Epithelial cell of esophagus (primary cell): Measurements from ENCODE around the gene ODF2L.

Experiments used
- DNase-seq: peaks from one replicate; pipeline ENCODE4 v3.0.0; 2010; ENCODE audit warnings: low read depth
- H3K4me3 ChIP-seq: 2 replicates; pipeline ENCODE4 v1.5.1; 2011; ENCODE audit warnings: mild to moderate bottlenecking, low read length, control low read depth
- TF ChIP-seq, protein P1 (sequence below): IDR thresholded peaks from 2 replicates; pipeline ENCODE4 v1.5.1; 2011; ENCODE audit warnings: low read depth, mild to moderate bottlenecking, low read length, control low read depth, inconsistent platforms; ENCODE audit not compliant: insufficient read depth; ENCODE audit errors: missing control alignments

Gene ODF2L

DNA sequence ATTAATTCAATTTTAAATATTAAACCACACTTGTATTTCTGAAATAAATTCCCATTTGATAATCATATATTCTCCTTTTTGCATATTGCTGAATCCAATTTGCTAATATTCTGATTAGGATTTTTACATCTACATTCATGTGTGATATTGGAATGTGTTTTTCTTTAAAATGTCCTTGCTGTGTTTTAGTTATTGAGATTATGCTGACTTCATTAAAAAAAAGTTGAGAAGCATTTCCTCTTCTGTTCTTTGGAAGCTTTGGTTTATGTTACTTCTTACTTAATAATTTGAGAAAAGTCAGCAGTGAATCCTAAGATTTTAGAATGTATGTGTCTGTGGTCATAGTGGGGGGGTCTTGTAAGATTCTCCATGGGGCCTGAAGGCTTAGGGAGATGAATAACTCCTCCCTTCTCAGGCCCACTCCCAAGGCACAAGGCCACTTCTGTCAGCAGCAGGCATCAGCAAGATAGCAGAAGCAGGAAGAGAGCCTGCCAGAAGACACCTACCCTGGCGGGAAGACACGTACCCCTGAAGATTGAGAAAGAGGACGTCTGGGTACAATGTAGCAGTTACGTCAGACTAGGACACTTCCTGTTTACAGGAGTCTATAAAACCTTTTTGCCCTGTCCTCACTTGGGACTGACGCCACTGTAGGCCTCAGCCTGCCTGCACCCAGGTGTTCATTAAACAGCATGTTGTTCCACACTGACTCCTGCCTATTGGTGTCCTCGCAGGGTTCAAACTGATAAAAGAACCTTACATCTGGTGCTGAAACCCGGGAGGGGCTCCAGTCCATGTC lies 56.9 kb downstream of the ODF2L start:
- DNase-seq = no peak
- TF ChIP-seq, protein P1, sequence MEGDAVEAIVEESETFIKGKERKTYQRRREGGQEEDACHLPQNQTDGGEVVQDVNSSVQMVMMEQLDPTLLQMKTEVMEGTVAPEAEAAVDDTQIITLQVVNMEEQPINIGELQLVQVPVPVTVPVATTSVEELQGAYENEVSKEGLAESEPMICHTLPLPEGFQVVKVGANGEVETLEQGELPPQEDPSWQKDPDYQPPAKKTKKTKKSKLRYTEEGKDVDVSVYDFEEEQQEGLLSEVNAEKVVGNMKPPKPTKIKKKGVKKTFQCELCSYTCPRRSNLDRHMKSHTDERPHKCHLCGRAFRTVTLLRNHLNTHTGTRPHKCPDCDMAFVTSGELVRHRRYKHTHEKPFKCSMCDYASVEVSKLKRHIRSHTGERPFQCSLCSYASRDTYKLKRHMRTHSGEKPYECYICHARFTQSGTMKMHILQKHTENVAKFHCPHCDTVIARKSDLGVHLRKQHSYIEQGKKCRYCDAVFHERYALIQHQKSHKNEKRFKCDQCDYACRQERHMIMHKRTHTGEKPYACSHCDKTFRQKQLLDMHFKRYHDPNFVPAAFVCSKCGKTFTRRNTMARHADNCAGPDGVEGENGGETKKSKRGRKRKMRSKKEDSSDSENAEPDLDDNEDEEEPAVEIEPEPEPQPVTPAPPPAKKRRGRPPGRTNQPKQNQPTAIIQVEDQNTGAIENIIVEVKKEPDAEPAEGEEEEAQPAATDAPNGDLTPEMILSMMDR = no peak
- H3K4me3 ChIP-seq = no peak overlapping the region

DNA sequence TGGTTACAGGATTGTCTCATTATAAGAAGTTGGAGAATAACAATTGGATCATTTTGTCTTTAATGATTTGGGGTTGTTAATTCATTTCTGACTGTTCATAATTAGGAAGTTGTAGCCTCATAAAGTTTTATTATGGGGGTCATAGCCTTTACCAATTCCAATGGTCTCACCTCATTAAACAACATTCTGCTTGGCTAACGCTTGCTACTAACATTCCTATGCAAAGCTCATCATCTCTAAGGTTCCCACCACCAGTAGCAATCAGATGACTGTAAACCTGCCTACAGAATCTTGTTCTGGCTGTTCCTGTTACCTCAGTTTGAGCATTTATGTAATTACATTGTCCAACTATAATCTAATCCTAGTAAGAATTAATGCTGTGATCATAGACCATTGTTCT lies 60.2 kb downstream of the ODF2L start:
- H3K4me3 ChIP-seq = no peak overlapping the region
- TF ChIP-seq, protein P1 = no peak
- no peak for DNase-seq

- TF ChIP-seq, protein P1 = no peak
- no peak for DNase-seq
- H3K4me3 ChIP-seq = no peak overlapping the region
Measured at GRCh38 chr1:86325264-86325663, 70.9 kb downstream of the ODF2L start.

GRCh38 chr1:86324130-86324822 lies 71.8 kb downstream of the ODF2L start:
- TF ChIP-seq, protein P1 = no peak
- H3K4me3 ChIP-seq = no peak overlapping the region
- DNase-seq = no peak

GRCh38 chr1:86322241-86322640 lies 73.9 kb downstream of the ODF2L start:
- no peak for DNase-seq
- H3K4me3 ChIP-seq = no peak overlapping the region
- TF ChIP-seq, protein P1 = no peak

- DNase-seq = no peak
- TF ChIP-seq, protein P1 = no peak
- no peak overlapping the region for H3K4me3 ChIP-seq
Measured at GRCh38 chr1:86318436-86318835, 77.7 kb downstream of the ODF2L start.
